HUDEP-2 (cell line): ENCODE results near the gene C16orf82.

ENCODE experiments used
- DNase-seq, 76 experiments: peaks; one replicate each; lab custom pipeline; 2025; ENCODE audit not compliant: unreplicated experiment in 76 of 76; lab: John Stamatoyannopoulos, UW

C16orf82 gene

DNA sequence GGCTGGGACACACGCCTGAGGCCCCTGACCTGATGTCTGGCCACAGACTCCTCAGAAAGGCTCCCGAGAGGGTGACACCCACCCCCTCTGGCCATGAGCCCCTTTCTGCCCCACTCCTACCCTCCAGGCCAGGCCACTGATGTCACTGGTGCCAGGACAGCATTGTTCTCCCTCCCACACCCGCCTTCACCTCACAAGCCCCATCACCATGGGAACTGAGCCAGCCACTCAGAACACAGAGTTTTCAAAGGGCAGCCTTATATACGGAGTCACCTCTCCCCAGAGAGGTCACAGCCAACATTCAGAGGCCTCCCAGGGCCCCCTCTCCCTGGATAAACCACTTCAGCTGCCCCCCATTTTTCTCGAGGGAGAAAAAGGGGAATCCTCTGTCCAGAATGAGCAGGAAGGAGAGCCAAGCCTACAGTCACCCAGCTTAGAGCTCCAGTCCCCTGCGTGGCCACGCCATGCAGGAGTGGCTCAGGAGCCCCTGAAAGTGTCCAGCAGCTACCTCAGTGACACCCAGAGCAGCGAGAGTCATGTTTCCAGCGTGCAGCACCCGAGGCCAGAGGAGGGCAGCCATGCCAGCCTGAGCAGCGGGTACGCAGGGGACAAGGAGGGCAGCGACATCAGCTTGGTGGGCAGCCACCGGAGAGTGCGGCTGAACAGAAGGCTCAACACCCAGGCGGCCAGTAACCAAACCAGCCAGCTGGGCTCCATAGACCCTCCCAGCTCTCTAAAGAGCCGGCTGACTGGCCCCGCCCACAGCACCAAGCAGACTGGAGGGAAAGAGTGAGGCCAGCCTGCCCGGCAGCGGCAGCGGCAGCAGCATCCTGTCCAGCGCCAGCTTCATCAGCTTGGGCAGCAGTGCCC, at the start of gene C16orf82:
Gene C16orf82 (plus strand): TSS at position 260 of the 870 bp plus-strand sequence.
- DNase-seq: no peak

DNA sequence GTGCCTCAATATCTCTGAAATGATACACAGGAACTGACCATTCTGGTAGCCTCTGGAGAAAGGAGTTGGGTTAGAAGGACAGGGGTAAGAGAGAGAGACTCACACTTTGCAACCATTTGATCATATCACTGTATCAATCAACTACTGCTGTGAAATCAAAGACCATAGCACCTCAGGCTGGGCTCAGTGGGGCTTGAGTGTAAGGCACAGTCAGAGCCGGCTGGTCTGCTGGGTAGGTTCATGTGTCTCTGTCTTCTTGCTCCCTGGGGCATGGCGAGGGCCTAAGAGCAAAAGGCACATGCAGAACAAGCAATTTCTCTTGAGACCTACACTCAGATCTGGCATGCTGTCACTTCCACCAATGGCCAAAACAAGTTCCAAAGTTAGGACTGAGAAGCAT, 46.7 kb upstream of the C16orf82 start:
- DNase-seq: no peak

DNA sequence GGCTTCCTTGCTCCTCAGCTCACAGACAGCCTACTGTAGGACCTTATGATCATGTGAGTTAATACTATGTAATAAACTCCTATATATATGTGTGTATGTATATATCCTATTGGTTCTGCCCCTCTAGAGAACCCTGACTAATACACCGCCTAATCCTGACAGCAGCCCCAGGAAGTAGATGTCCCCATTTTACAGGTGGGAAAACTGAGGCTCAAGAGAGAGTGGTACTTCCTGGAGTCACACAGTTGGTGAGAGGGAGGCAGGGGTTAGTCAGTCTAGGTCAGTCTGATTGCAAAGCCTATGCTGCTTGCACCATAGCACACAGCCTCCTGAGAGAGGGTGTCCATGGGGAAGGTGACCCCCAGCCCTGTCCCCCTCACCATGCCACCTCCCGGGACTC, 42.7 kb upstream of the C16orf82 start:
- no peak for DNase-seq

DNA sequence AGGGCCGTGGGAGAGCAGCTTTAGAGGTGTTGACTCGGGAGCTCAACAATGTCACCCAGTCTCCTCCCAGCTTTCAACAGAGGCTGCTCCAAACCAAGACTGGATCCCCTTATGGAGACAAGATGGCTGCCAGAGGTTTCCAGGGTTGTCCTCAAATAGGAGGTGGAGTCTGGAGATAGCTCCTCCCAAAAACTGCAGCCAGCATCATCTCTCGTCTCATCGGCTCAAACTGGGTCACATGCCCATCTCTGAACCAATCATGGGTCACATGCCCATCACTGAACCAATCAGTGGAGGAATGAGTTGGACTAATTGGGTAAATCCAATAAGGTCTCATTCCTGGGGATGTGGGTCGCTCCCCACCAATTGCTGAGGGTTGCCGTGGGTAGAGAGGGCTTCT, 41.1 kb upstream of the C16orf82 start:
- DNase-seq: no peak

DNA sequence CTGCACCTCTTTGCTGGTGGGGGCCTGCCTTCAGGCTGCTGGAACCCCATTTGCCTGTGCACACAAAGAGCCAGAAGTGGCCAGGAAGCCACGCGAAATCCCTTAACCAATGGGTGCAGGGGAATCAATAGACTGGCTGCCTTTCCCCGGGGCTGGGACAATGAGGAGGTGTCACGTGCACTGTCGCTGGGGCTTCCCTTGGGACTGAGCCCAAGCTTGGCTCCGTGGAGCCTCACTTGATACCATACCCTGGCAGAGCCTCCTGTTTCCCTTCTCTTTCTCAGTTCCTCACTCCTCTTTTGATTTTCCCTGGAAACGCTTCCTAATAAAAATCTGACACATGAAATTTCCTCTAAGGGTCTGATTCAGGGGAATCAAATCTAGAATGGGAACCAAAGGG, 38.8 kb upstream of the C16orf82 start:
- no peak for DNase-seq

DNA sequence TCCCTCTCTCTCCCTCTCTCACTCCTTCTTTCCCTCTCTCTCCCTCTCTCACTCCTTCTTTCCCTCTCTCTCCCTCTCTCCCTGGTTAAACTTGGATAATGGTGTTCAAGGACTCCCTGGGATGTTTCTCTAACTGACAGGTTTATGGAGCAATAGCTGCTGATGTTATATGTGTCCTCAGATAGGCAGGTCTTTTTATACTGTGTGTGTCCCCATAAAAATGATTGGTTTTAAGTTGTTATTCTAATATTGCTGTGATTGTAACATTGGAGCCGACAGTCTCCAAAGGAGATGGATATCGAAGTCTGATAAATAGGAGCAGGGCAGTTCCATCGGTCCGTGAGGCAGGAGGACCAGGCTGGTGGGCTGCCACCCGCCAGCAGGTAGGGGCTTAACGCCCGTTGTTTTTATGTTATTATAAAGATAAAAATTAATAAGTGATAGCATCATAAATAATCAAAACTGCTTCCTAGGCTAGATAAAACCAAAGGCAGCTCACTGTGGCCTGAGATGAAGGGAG, 38.1 kb upstream of the C16orf82 start:
- no peak for DNase-seq

DNA sequence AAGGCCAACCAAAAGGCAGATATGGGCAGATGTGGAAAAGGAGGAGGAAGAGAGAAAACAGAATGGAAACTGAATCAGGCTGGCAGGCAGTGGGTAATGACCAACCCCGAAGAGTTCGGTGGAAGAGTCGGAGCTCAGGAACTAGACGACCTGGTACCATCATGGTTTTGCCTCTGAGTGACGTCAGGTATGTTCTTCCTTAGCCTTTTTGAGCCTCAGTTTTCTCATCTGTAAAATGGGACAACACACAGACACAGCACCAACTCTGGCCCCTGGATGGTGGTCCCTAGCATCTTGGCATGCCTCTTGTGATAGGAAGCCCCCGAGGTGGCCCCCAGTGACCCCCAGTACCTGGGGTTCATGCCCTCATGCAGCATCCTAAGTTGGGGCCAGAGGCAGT, 37.2 kb upstream of the C16orf82 start:
- DNase-seq: no peak

DNA sequence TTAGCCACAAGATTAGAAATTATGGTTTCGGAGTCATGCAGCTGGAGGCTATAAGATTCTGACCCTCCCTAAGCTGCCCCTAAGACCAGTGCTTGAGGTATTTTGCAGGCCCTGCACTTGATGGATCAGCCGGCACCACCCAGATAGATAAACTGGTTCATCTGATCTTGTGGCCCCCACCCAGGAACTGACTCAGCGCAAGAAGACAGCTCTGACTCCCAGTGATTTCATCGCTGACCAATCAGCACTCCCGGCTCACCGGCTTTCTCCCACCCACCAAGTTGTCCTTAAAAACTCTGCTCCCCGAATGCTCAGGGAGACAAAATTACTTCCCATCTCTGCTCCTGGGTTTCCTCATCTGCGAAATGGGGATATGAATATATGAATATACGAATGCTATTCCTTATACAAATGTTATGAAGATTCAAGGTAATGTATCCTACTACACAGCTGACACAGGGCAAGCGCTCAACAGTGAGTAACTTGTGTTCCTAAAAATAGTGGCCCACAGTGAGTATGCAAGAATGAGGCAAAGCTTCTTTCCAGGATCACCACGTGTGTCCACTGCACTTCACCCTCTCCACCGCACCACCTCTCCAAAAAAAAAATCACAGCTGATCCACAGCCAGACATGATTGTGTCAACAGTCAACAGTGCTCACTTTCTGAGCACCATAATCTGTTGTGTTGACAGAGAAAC, 33.3 kb upstream of the C16orf82 start:
- no peak for DNase-seq

DNA sequence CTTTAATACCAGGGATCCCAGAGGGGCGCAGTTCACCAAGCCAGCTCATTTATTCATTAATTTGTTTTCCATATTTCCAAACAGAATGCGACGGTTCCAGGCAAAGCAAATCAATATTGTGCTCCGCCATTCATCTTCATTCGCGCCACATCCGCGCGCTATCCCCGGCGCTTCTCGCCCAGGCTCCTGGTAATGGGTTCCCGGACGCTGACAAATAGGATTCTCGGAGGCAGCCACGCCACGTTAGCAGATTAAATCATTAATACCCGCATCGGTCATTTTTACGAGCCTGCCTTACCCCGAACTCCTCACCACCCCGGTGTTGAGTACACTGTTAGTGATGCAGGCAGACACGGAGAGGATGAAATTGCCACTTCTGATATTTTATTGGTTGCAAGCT, 26.0 kb upstream of the C16orf82 start:
- no peak for DNase-seq

DNA sequence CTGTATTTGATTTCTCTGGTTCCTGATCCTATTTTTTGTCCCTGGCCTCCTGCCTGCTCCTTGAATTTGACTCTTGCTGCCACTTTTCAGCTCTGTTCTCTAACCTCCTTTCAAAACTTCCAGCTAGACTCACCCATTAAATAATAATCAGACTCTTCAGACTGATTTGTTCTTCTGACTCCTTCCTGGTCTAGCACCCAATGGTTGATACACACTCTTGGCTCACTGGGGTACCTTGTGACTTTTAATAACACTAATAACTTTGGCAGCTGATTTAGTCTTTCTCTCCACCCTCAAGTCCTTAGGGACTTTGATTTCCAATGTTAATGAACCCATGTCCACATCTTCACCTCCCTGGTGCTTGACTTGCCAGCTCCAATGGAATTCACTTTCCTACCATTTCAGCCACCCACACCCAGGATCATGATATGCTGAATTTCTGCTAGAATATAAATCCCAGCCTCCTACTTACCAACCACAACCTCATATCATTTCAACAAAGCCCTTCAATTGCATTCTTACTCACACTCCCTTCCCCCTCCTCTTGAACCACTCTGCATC, 19.7 kb upstream of the C16orf82 start:
- DNase-seq: no peak

DNA sequence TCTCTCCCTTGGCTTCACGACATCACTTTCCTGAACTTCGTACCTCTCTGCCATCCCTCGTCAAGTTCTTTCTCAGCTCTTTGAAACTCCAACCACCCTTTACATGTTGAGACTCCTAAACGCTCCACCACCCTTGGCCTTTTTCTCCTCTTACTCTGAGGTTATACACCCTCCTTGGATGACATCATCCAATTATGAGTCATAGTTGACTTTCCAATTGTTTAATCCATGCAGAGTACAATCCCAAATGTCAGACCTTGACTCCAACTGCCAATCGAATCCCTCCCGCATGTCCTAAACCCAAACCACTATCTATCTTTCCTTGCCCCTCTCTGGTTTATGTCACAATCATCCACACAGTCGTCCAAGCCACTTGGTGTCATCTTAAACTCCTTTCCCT, 18.4 kb upstream of the C16orf82 start:
- DNase-seq: no peak

DNA sequence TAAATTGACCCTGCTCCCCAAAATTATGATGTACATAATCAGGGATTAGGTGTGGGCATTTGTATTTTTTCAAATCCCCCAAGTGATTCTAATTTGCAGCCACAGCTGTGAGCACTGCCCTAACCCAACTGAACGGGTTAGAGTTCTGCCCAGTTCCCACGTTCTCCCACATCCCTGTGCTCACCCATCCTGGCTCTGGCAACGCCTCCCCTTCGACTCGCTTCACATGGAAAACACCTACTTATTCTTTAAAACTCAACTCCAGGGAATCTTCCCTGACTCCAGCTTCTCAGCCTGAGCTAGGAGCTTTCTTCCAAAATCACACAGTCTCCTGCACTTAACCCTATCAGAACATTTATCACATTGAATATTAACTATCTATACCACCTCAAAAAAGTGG, 17.6 kb upstream of the C16orf82 start:
- no peak for DNase-seq

DNA sequence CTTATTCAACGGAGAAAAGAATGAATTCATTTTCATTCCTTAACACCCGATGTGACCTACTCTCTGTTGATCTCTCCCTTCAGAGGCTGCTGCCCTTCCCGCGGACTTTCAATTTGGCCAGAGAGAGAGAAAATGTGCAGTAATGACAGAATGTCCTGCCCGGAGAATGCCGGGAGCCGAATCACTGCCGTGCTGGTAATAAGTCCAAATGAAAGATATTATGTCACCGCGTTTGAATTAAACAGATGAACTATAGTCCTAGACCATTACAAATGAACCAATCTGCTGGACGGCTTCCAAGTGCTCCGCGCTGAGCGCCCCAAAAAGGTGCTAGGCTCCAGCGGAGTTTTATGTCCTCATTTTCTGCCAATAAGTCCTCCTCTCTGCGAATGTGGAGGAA, 14.7 kb upstream of the C16orf82 start:
- DNase-seq: no peak

DNA sequence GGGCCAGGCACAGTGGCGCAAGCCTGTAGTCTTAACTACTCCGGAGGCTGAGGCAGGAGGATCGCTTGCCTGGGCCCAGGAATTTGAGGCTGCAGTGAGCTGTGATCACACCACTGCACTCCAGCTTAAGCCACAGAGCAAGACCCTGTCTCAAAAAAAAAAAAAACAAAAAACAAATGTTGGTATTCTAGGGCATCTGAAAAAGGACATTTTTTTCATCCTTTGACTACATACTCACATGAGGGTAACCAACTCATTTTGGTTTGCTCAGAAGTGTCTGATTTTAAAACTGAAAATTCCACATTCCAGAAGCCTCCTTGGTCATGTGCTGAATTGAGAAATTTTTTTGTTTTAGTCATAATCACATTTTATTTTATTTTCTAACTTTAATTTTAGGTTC, 12.7 kb upstream of the C16orf82 start:
- no peak for DNase-seq

DNA sequence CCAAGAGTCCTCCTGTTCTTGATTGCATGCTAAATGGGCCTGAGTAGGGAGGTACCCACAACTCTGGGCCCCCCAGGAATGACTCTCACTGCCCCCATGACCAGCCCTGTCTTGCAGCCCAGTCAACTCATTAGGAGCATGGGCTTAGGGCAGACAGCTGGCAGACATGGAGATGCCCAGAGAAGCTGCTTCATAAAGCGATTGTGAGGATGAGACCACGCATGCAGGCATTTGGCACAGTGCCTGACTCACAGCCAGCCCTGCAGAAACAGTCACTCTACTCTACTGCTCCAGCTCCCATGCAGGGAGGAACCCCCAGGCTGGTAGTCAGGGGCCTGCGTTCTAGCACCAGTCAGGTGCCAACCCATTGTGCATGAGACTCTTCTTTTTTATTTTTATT, 8.4 kb upstream of the C16orf82 start:
- DNase-seq: no peak

DNA sequence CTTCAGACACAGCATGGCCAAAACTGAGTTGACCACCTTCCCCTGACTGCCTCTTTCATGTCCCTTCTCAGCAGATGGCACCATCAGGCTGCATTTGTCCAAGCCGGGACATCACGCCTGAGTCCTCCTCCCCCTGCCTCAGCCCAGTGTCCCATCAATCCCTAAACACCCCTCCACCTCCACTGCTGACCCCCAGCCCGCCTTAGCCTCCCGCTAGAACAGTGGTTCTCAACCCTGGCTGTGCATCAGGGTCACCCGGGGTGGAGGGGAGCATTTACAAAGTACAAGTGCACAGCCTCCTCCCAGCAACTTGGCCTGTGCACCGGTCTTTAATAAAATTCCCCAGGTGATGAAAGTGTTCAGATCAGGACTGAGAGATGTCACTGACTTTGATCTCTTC, 4.0 kb downstream of the C16orf82 start:
- DNase-seq: no peak

DNA sequence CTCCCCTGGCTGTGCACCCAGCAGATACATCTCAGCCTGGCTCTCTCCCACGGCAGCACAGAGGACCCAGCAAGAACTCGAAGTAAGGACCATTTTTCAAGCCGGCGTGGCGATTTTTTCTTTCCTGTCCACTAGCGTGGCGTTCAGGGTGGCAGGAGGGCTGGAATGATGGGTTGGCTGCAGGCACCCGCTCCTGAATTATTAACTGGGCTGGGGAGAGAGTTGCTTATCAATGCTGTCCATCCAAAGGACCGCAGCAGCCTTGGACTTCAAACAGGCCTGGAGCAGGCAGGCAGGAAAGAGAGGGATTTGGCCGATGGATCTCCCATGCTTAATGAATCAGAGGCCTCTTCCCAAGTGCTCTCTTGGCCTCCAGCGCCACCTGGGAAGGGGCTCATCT, 7.0 kb downstream of the C16orf82 start:
- no peak for DNase-seq

DNA sequence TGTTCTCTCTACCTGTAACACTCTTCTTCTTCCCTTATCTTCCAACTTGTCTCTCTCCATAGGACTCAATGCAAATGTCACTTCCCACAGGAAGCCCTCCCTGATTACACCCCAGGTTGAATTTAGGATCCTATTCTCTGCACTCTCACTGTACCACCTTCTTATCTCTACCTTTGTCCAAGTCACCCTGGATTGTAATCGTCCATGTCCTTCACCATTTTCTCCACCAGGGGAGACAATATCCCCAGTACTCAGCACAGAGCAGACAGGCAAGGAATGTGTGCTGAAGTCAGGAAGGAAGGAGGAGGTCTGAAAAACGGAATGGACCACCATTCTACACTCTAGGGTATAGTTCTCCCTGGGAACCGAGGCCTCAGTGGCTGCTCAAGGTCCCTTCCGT, 14.2 kb downstream of the C16orf82 start:
- peak in 10 of 76 experiments; percentile 1 to 13 (median 5) for DNase-seq

DNA sequence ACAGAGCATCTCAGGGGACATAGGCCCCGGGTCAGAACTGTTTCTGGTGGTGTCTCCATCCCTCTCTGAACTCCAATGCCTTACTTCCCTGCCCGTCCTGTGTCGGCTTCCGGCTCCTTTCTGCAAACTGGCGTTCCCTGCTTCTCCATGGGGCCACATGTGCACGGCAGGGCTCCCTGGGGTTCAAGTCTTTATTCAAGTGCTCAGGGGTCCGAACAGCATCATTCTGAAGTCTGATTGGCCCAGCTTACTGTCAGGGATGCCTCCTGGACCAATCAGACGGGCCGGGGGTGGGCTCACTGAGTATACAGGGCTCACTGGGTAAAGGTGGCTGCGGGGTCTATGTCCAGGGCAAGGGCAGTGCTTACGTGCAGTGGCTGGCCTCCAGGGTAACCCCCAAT, 17.1 kb downstream of the C16orf82 start:
- DNase-seq: peak in 1 of 76 experiments; percentile 1

DNA sequence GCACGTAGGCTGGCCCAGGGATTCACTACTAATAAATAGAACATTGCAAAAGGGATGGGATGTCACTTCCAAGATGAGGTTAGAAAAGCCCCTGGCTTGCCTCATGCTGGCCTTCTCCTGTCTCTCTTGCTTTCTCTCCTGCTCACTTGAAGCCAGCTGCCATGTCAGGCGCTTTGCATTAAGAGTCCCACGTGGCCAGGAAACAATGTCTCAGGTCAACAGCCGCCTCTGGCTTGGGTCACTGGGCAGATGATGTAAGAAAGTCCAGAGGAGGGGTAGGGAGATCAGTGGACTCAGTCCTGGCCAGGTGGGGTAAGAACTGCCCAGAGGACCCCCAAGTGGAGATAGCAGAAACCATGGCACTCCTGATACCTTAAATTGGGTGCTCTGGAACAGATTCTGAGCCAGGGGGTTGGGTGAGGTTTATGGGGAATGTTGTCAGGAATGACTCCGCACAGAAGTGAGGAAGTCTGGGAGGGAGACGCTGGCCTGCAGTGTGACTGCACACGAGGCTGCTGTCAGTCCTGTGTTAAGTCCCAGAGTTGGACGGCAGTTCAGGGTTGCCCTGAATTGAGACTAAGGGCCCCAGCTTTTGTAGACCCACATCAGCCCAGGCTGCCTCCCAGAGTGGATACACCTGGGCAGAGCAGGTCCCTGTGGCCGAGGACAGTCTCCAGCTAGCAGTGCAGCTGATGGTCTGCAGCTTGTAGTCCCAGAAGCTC, 17.7 kb downstream of the C16orf82 start:
- DNase-seq: no peak

DNA sequence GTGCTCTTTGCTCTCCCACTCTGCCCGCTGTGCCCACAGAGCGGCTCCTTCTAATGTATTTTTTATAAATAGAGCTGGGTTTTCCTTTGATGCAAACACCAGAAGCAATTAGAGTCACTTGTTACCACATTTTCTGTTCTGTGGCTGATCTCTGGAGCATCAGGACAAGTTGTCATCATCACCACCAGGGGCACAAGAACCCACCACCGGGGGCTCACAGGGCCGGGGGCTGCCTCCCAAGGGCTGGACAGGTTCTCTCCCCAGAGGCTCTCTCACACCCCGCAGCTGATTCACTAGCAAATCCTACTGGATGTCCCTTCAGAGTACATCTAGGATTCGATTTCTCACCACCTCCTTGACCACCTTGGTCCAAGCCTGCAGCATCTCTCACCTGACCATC, 18.5 kb downstream of the C16orf82 start:
- DNase-seq: no peak
